ENCODE data around the gene LEPR.

DNA sequence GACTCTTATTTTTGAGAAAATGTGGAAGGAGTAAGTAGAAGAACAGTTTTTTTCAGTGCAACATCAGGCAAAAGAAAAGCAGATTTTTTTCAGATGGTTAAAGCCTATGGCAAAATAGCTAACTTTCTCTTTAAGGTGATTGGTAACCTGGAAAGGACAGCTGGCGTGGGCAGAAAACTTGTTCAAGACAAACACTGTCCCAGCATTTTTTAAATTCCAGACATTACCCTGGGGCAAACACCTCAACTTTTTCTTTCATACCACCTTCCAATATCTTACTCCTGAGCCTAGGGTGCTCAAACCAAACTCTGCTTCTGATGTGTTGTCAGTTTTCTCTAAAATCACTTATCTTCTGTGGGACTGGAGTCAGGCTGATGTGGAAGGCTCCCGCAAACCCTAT lies 2.7 kb upstream of the LEPR start:
- TF ChIP-seq, protein P1, sequence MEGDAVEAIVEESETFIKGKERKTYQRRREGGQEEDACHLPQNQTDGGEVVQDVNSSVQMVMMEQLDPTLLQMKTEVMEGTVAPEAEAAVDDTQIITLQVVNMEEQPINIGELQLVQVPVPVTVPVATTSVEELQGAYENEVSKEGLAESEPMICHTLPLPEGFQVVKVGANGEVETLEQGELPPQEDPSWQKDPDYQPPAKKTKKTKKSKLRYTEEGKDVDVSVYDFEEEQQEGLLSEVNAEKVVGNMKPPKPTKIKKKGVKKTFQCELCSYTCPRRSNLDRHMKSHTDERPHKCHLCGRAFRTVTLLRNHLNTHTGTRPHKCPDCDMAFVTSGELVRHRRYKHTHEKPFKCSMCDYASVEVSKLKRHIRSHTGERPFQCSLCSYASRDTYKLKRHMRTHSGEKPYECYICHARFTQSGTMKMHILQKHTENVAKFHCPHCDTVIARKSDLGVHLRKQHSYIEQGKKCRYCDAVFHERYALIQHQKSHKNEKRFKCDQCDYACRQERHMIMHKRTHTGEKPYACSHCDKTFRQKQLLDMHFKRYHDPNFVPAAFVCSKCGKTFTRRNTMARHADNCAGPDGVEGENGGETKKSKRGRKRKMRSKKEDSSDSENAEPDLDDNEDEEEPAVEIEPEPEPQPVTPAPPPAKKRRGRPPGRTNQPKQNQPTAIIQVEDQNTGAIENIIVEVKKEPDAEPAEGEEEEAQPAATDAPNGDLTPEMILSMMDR (IDR thresholded peaks at IDR 0.05): no peak
- TF ChIP-seq POLR2A (IDR thresholded peaks at IDR 0.05) (no peak), POLR2AphosphoS5 (IDR thresholded peaks at IDR 0.05) (no peak), EP300 (IDR thresholded peaks at IDR 0.05) (no peak)
